Astrocyte (in vitro differentiated cells and primary cell): ENCODE measurements around the gene DNTT.

Experiments used
- CTCF ChIP-seq: IDR thresholded peaks from 2 replicates; pipeline ENCODE4 v1.5.1; 2011; ENCODE audit warnings: low read depth, mild to moderate bottlenecking, inconsistent platforms, low read length, moderate library complexity; ENCODE audit not compliant: insufficient read depth
- EZH2 ChIP-seq: IDR thresholded peaks from 2 replicates; pipeline ENCODE4 v1.6.1; 2012; ENCODE audit warnings: mild to moderate bottlenecking, low read length, inconsistent platforms; ENCODE audit not compliant: insufficient read depth

GRCh38 chr10:96290368-96291133 is 13.7 kb upstream of the DNTT start:
- TF ChIP-seq CTCF = no peak
- no peak for TF ChIP-seq EZH2
